ENCODE measurements around the gene IL2RA. TPM values are rescaled to one million over a fixed set of nuclear protein-coding genes. Genes with fewer than 3 reads are reported as not detected.

Gene IL2RA
- polyA plus RNA-seq, 1 donor (not counting 4 experiments of a cell fraction or from before 2014, with no cell fraction given) = not detected

DNA sequence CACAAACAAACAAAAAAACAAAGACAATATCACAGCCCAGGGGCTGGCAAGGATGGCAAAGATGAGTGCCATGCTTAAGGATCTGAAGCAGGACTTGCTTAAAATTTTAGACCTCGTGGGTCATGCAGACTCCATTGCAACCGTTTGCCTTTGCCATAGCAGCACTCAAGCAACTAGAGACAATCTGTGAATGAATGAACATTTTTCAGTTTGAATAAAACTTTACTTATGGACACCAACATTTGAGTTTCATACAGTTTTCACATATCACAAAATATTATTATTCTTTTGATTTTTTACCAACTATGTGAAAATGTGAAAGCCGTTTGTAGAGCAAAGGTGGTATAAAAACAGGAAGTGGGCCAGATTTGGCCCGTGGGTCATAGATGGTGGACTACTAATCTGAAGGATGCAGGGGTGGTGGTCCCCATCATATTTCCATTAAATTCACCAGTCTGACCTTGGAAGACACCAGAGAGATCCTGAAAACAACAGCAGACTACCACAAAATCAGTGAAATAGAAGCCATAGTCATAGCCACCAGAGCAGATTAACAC, 18.3 kb upstream of the IL2RA start:
- dilution Hi-C loops (cut with MboI; ENCODE audit: extremely low pct_ligation_motif_present, low sequenced_read_pairs) = loop anchor here (25.0 kb wide), 1 partner anchor 118 kb away; no protein-coding TSS in a partner anchor
- FAIRE-seq = no peak
- no peaks in the 10 kb centered on the region for H3K9me1 ChIP-seq (ENCODE audit: control insufficient read depth, extremely low read depth, insufficient read depth, low read length)

GRCh38 chr10:6079044-6079443, 16.9 kb upstream of the IL2RA start:
- dilution Hi-C loops (cut with MboI; ENCODE audit: extremely low pct_ligation_motif_present, low sequenced_read_pairs) = loop anchor here (25.0 kb wide), 1 partner anchor 117 kb away; no protein-coding TSS in a partner anchor
- FAIRE-seq (no peak), DNase-seq (ENCODE audit: low read depth, low spot score) (no peak)
- H4K20me1 ChIP-seq (ENCODE audit: control insufficient read depth, extremely low read depth, insufficient read depth, low read length) = no peaks in the 10 kb centered on the region
- no peak overlapping the region for H2AFZ ChIP-seq (ENCODE audit: control insufficient read depth, low read length)
- H3K4me2 ChIP-seq (ENCODE audit: control insufficient read depth, extremely low read depth, insufficient read depth, low read depth, low read length) = no peak overlapping the region
- H3K9ac ChIP-seq (ENCODE audit: control insufficient read depth, extremely low read depth, insufficient read depth, low read length) = no peak overlapping the region
- H3K27ac ChIP-seq (ENCODE audit: control insufficient read depth, insufficient read depth, low read length) = no peak overlapping the region
- no peaks in the 10 kb centered on the region for H3K9me3 ChIP-seq (ENCODE audit: control insufficient read depth, low read depth, low read length)
- H3K79me2 ChIP-seq (ENCODE audit: control insufficient read depth, insufficient read depth, low read length) = no peaks in the 10 kb centered on the region
- H3K27me3 ChIP-seq (ENCODE audit: control insufficient read depth, extremely low read depth, insufficient read depth, low read length) = peaks cover 32% of the 10 kb centered on the region
- H3K4me1 ChIP-seq (ENCODE audit: control insufficient read depth, extremely low read depth, insufficient read depth, low read length) = no peaks in the 10 kb centered on the region
- H3K36me3 ChIP-seq (ENCODE audit: control insufficient read depth in 2 of 2, extremely low read depth in 1 of 2, insufficient read depth in 2 of 2, low read length in 2 of 2) = no peaks in the 10 kb centered on the region
- TF ChIP-seq EZH2 (IDR thresholded peaks at IDR 0.05; ENCODE audit: low read length) = no peak
- TF ChIP-seq CTCF (optimal IDR thresholded peaks at IDR 0.05 in 1 of 3, IDR thresholded peaks at IDR 0.05 in 1 of 3, conservative IDR thresholded peaks at IDR 0.05 in 1 of 3; ENCODE audit: extremely low read depth in 1 of 3, insufficient read depth in 2 of 3, low read length in 3 of 3) = no peak
- H3K9me1 ChIP-seq (ENCODE audit: control insufficient read depth, extremely low read depth, insufficient read depth, low read length) = no peaks in the 10 kb centered on the region
- no peak overlapping the region for H3K4me3 ChIP-seq (ENCODE audit: control insufficient read depth in 2 of 3, extremely low read depth in 1 of 3, insufficient read depth in 2 of 3, low read depth in 1 of 3, low read length in 3 of 3)

More for the DNA sequence above, 18.3 kb upstream of the IL2RA start:
- no peaks in the 10 kb centered on the region for H4K20me1 ChIP-seq (ENCODE audit: control insufficient read depth, extremely low read depth, insufficient read depth, low read length)
- H3K9ac ChIP-seq (ENCODE audit: control insufficient read depth, extremely low read depth, insufficient read depth, low read length) = no peak overlapping the region
- no peak overlapping the region for H2AFZ ChIP-seq (ENCODE audit: control insufficient read depth, low read length)
- peaks cover 18% of the 10 kb centered on the region for H3K27me3 ChIP-seq (ENCODE audit: control insufficient read depth, extremely low read depth, insufficient read depth, low read length)
- no peak overlapping the region for H3K27ac ChIP-seq (ENCODE audit: control insufficient read depth, insufficient read depth, low read length)
- H3K4me2 ChIP-seq (ENCODE audit: control insufficient read depth, extremely low read depth, insufficient read depth, low read depth, low read length) = no peak overlapping the region
- H3K79me2 ChIP-seq (ENCODE audit: control insufficient read depth, insufficient read depth, low read length) = no peaks in the 10 kb centered on the region
- DNase-seq (ENCODE audit: low read depth, low spot score) = no peak
- H3K4me1 ChIP-seq (ENCODE audit: control insufficient read depth, extremely low read depth, insufficient read depth, low read length) = no peaks in the 10 kb centered on the region
- H3K9me3 ChIP-seq (ENCODE audit: control insufficient read depth, low read depth, low read length) = no peaks in the 10 kb centered on the region
- TF ChIP-seq CTCF (optimal IDR thresholded peaks at IDR 0.05 in 1 of 3, IDR thresholded peaks at IDR 0.05 in 1 of 3, conservative IDR thresholded peaks at IDR 0.05 in 1 of 3; ENCODE audit: extremely low read depth in 1 of 3, insufficient read depth in 2 of 3, low read length in 3 of 3) (no peak), EZH2 (IDR thresholded peaks at IDR 0.05; ENCODE audit: low read length) (no peak)
- no peaks in the 10 kb centered on the region for H3K36me3 ChIP-seq (ENCODE audit: control insufficient read depth in 2 of 2, extremely low read depth in 1 of 2, insufficient read depth in 2 of 2, low read length in 2 of 2)
- H3K4me3 ChIP-seq (ENCODE audit: control insufficient read depth in 2 of 3, extremely low read depth in 1 of 3, insufficient read depth in 2 of 3, low read depth in 1 of 3, low read length in 3 of 3) = no peak overlapping the region
